PC-3 (cell line): ENCODE data around the gene LRCH4. TPM values are rescaled to one million over a fixed set of nuclear protein-coding genes. Genes with fewer than 3 reads are reported as not detected.

Source experiments
- ATAC-seq: fragments of 200-7000 bp; cut with Tn5 transposase; 2 replicates; pipeline ENCODE4 v1.9.1; 2020; ENCODE audit warnings: mild to moderate bottlenecking, moderate library complexity
- BruUV-seq: library from RNA; stranded (reverse); fragments of 400-500 nt; replicated peaks from 2 replicates; lab custom pipeline; 2021; lab: Mats Ljungman, UMichigan
- CTCF ChIA-PET: fragments of 300-600 bp; sonication (Branson Sonifier 250); formaldehyde crosslinking; loops from one replicate; lab custom pipeline; 2022; ENCODE audit warnings: antibody characterized with exemption; lab: Charles Lee
- POLR2A ChIA-PET: fragments of 300-600 bp; sonication (Branson Sonifier 250); formaldehyde crosslinking; loops from one replicate; lab custom pipeline; 2022; ENCODE audit warnings: antibody characterized with exemption; ENCODE audit not compliant: unreplicated experiment; lab: Charles Lee
- DNase-seq: peaks from one replicate; pipeline ENCODE4 v3.0.0-alpha.2; 2015
- H2AFZ ChIP-seq: fragments of 300-600 bp; sonication (generic); 2 replicates; pipeline ENCODE4 v1.6.0; 2016; ENCODE audit warnings: antibody characterized with exemption, low read length
- H3F3A ChIP-seq: fragments of 300-600 bp; sonication (generic); one replicate; pipeline ENCODE4 v1.6.0; 2017; ENCODE audit warnings: antibody characterized with exemption, low read length, control low read depth, mild to moderate bottlenecking; ENCODE audit not compliant: unreplicated experiment
- H3K27ac ChIP-seq: fragments of 300-600 bp; sonication (generic); 2 replicates; pipeline ENCODE4 v1.5.1; 2016; ENCODE audit warnings: mild to moderate bottlenecking, low read length
- H3K27me3 ChIP-seq: fragments of 300-600 bp; sonication (generic); 2 replicates; pipeline ENCODE4 v1.6.1; 2016; ENCODE audit warnings: low read length, mixed read lengths
- H3K36me3 ChIP-seq: fragments of 300-600 bp; sonication (generic); 2 replicates; pipeline ENCODE4 v1.6.1; 2016; ENCODE audit warnings: low read depth, mixed run types, low read length, mixed read lengths
- H3K4me1 ChIP-seq: fragments of 300-600 bp; sonication (generic); 2 replicates; pipeline ENCODE4 v1.5.1; 2016; ENCODE audit warnings: low read length; ENCODE audit not compliant: insufficient read depth
- H3K4me2 ChIP-seq: fragments of 300-600 bp; sonication (generic); 2 replicates; pipeline ENCODE4 v1.6.0; 2016; ENCODE audit warnings: low read length
- H3K4me3 ChIP-seq: fragments of 300-600 bp; sonication (generic); 2 replicates; pipeline ENCODE4 v1.5.1; 2016; ENCODE audit warnings: mild to moderate bottlenecking, low read length, mixed read lengths
- H3K79me2 ChIP-seq: fragments of 300-600 bp; sonication (generic); 2 replicates; pipeline ENCODE4 v1.6.1; 2017; ENCODE audit warnings: low read length, mixed read lengths
- H3K9ac ChIP-seq: fragments of 300-600 bp; sonication (generic); 2 replicates; pipeline ENCODE4 v1.6.0; 2016; ENCODE audit warnings: mild to moderate bottlenecking, low read length
- H3K9me2 ChIP-seq: fragments of 300-600 bp; sonication (generic); replicated peaks from 2 replicates; pipeline ENCODE4 v1.6.1; 2016; ENCODE audit warnings: mixed run types, low read length, mixed read lengths
- H3K9me3 ChIP-seq: fragments of 300-600 bp; sonication (generic); 2 replicates; pipeline ENCODE4 v1.6.1; 2016; ENCODE audit warnings: low read length, mixed read lengths
- H4K20me1 ChIP-seq: fragments of 300-600 bp; sonication (generic); 2 replicates; pipeline ENCODE4 v1.6.1; 2016; ENCODE audit warnings: low read length, mixed read lengths
- EZH2 ChIP-seq: fragments of 300-600 bp; sonication (generic); IDR thresholded peaks from one replicate; pipeline ENCODE4 v1.6.1; 2017; ENCODE audit warnings: antibody characterized with exemption, mild to moderate bottlenecking, low read length; ENCODE audit not compliant: unreplicated experiment
- EZH2phosphoT487 ChIP-seq: fragments of 300-600 bp; sonication (generic); IDR thresholded peaks from 2 replicates; pipeline ENCODE4 v1.6.1; 2018; ENCODE audit warnings: mild to moderate bottlenecking, antibody characterized with exemption, low read length, borderline replicate concordance
- intact Hi-C: fragments of 100-400 bp; cut with micrococcal nuclease; formaldehyde crosslinking; loops from 2 replicates; pipeline ENCODE4 v1.9.0; 2023
- total RNA-seq: library from RNA; depleted of rRNA; stranded (reverse); fragments of >200 nt; gene quantifications from 2 replicates; pipeline ENCODE4 v1.2.3, GENCODE V29; 2014
- TF ChIP-seq, protein P1 (sequence below): fragments of 300-600 bp; sonication (generic); conservative IDR thresholded peaks from 2 replicates; pipeline ENCODE4 v1.5.1; 2017; ENCODE audit warnings: antibody characterized with exemption, low read depth, mild to moderate bottlenecking, low read length

Gene LRCH4
- total RNA-seq, 1 experiment from 2014 or later, result 15.6 TPM

DNA sequence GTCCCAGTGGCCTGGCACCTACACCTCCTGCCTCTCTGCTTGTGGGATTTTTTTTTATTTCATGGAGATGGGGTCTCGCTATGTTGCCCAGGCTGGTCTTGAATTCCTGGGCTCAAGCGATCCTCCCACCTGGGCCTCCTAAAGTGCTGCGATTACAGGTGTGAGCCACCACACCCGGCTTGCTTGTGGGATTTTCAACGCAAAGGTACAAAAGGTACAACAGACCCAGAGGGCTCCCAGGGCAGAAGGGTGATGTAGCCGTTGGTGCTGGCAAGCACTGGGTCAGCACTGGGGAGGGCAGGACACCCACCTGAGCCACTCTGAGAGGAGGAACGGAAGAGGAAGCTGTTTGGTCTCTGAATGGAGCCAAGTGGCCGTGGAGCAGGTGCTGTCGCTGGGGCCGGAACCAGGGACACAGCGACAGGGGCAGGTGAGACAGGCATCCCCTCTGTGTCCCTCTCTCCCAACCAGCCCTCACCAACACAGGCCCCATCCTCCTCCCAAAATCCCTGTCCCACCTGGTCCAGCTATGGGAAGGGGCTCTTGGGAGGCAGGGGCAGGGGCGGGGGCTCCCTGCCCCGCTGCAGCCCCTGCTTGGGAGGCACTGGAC lies 9.4 kb downstream of the LRCH4 start:
- Histone ChIP-seq H3F3A (no peaks in the 10 kb centered on the region), H3K4me2 (no peak overlapping the region), H3K9ac (no peak overlapping the region), H3K9me3 (no peaks in the 10 kb centered on the region), H3K36me3 (peaks cover 14% of the 10 kb centered on the region; the same call in 1 of the 2 replicates), H2AFZ (no peak overlapping the region), H3K9me2 (no peaks in the 10 kb centered on the region), H3K79me2 (no peaks in the 10 kb centered on the region), H3K4me1 (no peaks in the 10 kb centered on the region), H3K27me3 (no peaks in the 10 kb centered on the region), H3K27ac (no peak overlapping the region), H3K4me3 (no peak overlapping the region), H4K20me1 (no peaks in the 10 kb centered on the region)
- BruUV-seq, result no TSS peak
- POLR2A ChIA-PET, result no interaction called here
- intact Hi-C loops, result no loop called here
- TF ChIP-seq EZH2phosphoT487 (no peak), EZH2 (no peak)
- TF ChIP-seq, protein P1, sequence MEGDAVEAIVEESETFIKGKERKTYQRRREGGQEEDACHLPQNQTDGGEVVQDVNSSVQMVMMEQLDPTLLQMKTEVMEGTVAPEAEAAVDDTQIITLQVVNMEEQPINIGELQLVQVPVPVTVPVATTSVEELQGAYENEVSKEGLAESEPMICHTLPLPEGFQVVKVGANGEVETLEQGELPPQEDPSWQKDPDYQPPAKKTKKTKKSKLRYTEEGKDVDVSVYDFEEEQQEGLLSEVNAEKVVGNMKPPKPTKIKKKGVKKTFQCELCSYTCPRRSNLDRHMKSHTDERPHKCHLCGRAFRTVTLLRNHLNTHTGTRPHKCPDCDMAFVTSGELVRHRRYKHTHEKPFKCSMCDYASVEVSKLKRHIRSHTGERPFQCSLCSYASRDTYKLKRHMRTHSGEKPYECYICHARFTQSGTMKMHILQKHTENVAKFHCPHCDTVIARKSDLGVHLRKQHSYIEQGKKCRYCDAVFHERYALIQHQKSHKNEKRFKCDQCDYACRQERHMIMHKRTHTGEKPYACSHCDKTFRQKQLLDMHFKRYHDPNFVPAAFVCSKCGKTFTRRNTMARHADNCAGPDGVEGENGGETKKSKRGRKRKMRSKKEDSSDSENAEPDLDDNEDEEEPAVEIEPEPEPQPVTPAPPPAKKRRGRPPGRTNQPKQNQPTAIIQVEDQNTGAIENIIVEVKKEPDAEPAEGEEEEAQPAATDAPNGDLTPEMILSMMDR, result no peak
- no peak for ATAC-seq
- CTCF ChIA-PET, result no interaction called here
- DNase-seq, result no peak

- ChIA-PET CTCF (no interaction called here), POLR2A (no interaction called here)
- Histone ChIP-seq H4K20me1 (no peaks in the 10 kb centered on the region), H3K4me1 (no peaks in the 10 kb centered on the region), H3K9me2 (no peaks in the 10 kb centered on the region), H3K79me2 (no peaks in the 10 kb centered on the region), H3K36me3 (peaks cover 10% of the 10 kb centered on the region; the same call in 1 of the 2 replicates), H3F3A (no peaks in the 10 kb centered on the region), H3K9ac (no peak overlapping the region), H3K27ac (no peak overlapping the region), H2AFZ (no peak overlapping the region), H3K4me2 (no peak overlapping the region), H3K9me3 (no peaks in the 10 kb centered on the region), H3K27me3 (no peaks in the 10 kb centered on the region), H3K4me3 (no peak overlapping the region)
- TF ChIP-seq, protein P1, result no peak
- TF ChIP-seq EZH2phosphoT487, result no peak
- no peak for TF ChIP-seq EZH2
- ATAC-seq (no peak), DNase-seq (no peak)
- intact Hi-C loops, result no loop called here
- no TSS peak for BruUV-seq
Measured at GRCh38 chr7:100575746-100576383, 10.1 kb downstream of the LRCH4 start.

- no peak overlapping the region for H3K9ac ChIP-seq
Measured at GRCh38 chr7:100575206-100575631, 10.7 kb downstream of the LRCH4 start.

More at GRCh38 chr7:100575206-100575631, 10.7 kb downstream of the LRCH4 start:
- DNase-seq, result no peak
- H3K4me2 ChIP-seq, result no peak overlapping the region
- H3K27ac ChIP-seq, result no peak overlapping the region
- no peaks in the 10 kb centered on the region for H3F3A ChIP-seq
- no peaks in the 10 kb centered on the region for H3K9me3 ChIP-seq
- H3K36me3 ChIP-seq, result peaks cover 4% of the 10 kb centered on the region; the same call in 1 of the 2 replicates
- no peak for ATAC-seq
- H3K79me2 ChIP-seq, result no peaks in the 10 kb centered on the region
- POLR2A ChIA-PET, result no interaction called here
- H4K20me1 ChIP-seq, result no peaks in the 10 kb centered on the region
- intact Hi-C loops, result no loop called here
- CTCF ChIA-PET, result no interaction called here
- H2AFZ ChIP-seq, result no peak overlapping the region
- no peak overlapping the region for H3K4me3 ChIP-seq
- BruUV-seq, result no TSS peak
- no peak for TF ChIP-seq EZH2phosphoT487
- TF ChIP-seq EZH2, result no peak
- TF ChIP-seq, protein P1, result no peak
- no peaks in the 10 kb centered on the region for H3K27me3 ChIP-seq
- H3K9me2 ChIP-seq, result no peaks in the 10 kb centered on the region
- no peaks in the 10 kb centered on the region; the same call in 1 of the 2 replicates for H3K4me1 ChIP-seq
